ENCODE results near the gene AKAP13.

AKAP13 gene

GRCh38 chr15:85454403-85454802, 74.0 kb downstream of the AKAP13 start:
- Histone ChIP-seq H3K4me3 (ENCODE audit: low read depth, low read length) (no peak overlapping the region), H3K9me3 (ENCODE audit: control insufficient read depth, insufficient read depth, low read depth, low read length) (peaks cover 3% of the 10 kb centered on the region; the same call in 1 of the 2 replicates), H3K27ac (ENCODE audit: extremely low read depth, low read depth, low read length) (no peak overlapping the region), H3K36me3 (ENCODE audit: control insufficient read depth in 2 of 2, insufficient read depth in 1 of 2, low read length in 2 of 2) (no peaks in the 10 kb centered on the region), H3K4me1 (ENCODE audit: control insufficient read depth, insufficient read depth, low read length) (peaks cover 18% of the 10 kb centered on the region)
- TF ChIP-seq ZNF114 (tag by site-specific recombination; IDR thresholded peaks at IDR 0.05) (no peak), ZNF248 (tag by site-specific recombination; IDR thresholded peaks at IDR 0.05) (no peak), ZNF362 (tag by site-specific recombination; IDR thresholded peaks at IDR 0.05) (0 out of 2 replicates have a peak, but pooled peaks have one; percentile 32)
- POLR2A ChIA-PET = interaction anchor here (1.0 kb wide), 1 partner anchor 74 kb away, joined by 4 read pairs; the partner anchor contains the start of gene AKAP13
- CTCF ChIA-PET = no interaction called here

- CTCF ChIA-PET = no interaction called here
These were observed 75.5 kb downstream of the AKAP13 start for GRCh38 chr15:85455891-85456290.

DNA sequence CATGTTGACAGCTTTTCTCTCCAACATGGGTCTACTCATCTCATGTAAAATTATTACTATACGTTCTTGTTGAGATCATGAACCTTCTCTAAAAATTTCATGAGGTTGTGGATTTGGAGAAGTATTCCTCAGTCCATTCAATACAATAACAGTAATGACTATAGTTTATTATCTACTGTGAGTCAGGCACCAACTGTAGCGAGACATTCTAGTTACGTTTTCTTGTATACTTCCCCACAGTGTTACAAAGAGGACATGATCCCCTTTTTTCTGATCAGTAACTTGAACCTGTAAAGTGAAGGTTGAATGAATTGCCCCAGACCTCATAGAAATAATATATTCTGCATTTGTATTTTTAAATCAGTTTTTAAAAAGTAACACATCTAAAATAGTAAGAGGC, 76.4 kb downstream of the AKAP13 start:
- ChIA-PET POLR2A (no interaction called here), CTCF (interaction anchor here (1.3 kb wide), 1 partner anchor 33 kb away, joined by 3 read pairs; no protein-coding TSS in a partner anchor)
- Histone ChIP-seq H3K9me3 (ENCODE audit: control insufficient read depth, insufficient read depth, low read depth, low read length) (no peaks in the 10 kb centered on the region), H3K36me3 (ENCODE audit: control insufficient read depth in 2 of 2, insufficient read depth in 1 of 2, low read length in 2 of 2) (no peaks in the 10 kb centered on the region), H3K4me3 (ENCODE audit: low read depth, low read length) (no peak overlapping the region), H3K27ac (ENCODE audit: extremely low read depth, low read depth, low read length) (no peak overlapping the region), H3K4me1 (ENCODE audit: control insufficient read depth, insufficient read depth, low read length) (peaks cover 33% of the 10 kb centered on the region)
- TF ChIP-seq ZNF558 (tag by site-specific recombination; IDR thresholded peaks at IDR 0.05) (no peak), EGR2 (tag by site-specific recombination; IDR thresholded peaks at IDR 0.05; ENCODE audit: low read depth) (no peak), ZNF404 (tag by site-specific recombination; IDR thresholded peaks at IDR 0.05) (no peak), YY2 (tag by site-specific recombination; IDR thresholded peaks at IDR 0.05) (no peak), HOXC10 (CRISPR knock-in tag; IDR thresholded peaks at IDR 0.05) (no peak), ZFHX2 (tag by site-specific recombination; conservative IDR thresholded peaks at IDR 0.05) (no peak), ZNF335 (tag by site-specific recombination; conservative IDR thresholded peaks at IDR 0.05) (no peak), PRDM1 (tag by site-specific recombination; IDR thresholded peaks at IDR 0.05) (no peak), GLIS2 (tag by site-specific recombination; IDR thresholded peaks at IDR 0.05) (no peak), ATF2 (tag by site-specific recombination; IDR thresholded peaks at IDR 0.05; ENCODE audit: low read depth) (no peak), ZNF211 (tag by site-specific recombination; IDR thresholded peaks at IDR 0.05; ENCODE audit: low read depth) (no peak)

More at GRCh38 chr15:85455891-85456290, 75.5 kb downstream of the AKAP13 start:
- Histone ChIP-seq H3K36me3 (ENCODE audit: control insufficient read depth in 2 of 2, insufficient read depth in 1 of 2, low read length in 2 of 2) (no peaks in the 10 kb centered on the region), H3K27ac (ENCODE audit: extremely low read depth, low read depth, low read length) (no peak overlapping the region), H3K9me3 (ENCODE audit: control insufficient read depth, insufficient read depth, low read depth, low read length) (no peaks in the 10 kb centered on the region), H3K4me3 (ENCODE audit: low read depth, low read length) (no peak overlapping the region), H3K4me1 (ENCODE audit: control insufficient read depth, insufficient read depth, low read length) (peaks cover 28% of the 10 kb centered on the region)
- TF ChIP-seq ZNF112 (tag by site-specific recombination; IDR thresholded peaks at IDR 0.05) = no peak
- TF ChIP-seq, protein P1, sequence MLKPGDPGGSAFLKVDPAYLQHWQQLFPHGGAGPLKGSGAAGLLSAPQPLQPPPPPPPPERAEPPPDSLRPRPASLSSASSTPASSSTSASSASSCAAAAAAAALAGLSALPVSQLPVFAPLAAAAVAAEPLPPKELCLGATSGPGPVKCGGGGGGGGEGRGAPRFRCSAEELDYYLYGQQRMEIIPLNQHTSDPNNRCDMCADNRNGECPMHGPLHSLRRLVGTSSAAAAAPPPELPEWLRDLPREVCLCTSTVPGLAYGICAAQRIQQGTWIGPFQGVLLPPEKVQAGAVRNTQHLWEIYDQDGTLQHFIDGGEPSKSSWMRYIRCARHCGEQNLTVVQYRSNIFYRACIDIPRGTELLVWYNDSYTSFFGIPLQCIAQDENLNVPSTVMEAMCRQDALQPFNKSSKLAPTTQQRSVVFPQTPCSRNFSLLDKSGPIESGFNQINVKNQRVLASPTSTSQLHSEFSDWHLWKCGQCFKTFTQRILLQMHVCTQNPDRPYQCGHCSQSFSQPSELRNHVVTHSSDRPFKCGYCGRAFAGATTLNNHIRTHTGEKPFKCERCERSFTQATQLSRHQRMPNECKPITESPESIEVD (tag by site-specific recombination; IDR thresholded peaks at IDR 0.05) = peak; percentile 55
- POLR2A ChIA-PET = no interaction called here

Data from HEK293 (cell line).